Epithelial cell of proximal tubule (primary cell): Measurements from ENCODE around the gene GAS2L1. TPM values are rescaled to one million over a fixed set of nuclear protein-coding genes. Genes with fewer than 3 reads are reported as not detected.

ENCODE experiments used
- DNase-seq: peaks from one replicate; pipeline ENCODE4 v3.0.0-alpha.2; 2011; ENCODE audit warnings: low read depth
- H3K4me3 ChIP-seq: 2 replicates; pipeline ENCODE4 v1.5.1; 2011; ENCODE audit warnings: low read depth, mild to moderate bottlenecking, low read length
- total RNA-seq: library from RNA; depleted of rRNA; stranded (reverse); fragments of >200 nt; gene quantifications from 2 replicates; pipeline ENCODE4 v1.2.3, GENCODE V29; 2015
- TF ChIP-seq, protein P1 (sequence below): conservative IDR thresholded peaks from 2 replicates; pipeline ENCODE4 v1.5.1; 2012; ENCODE audit warnings: low read depth, mild to moderate bottlenecking, low read length

GAS2L1 gene
- 31.4 and 34.9 TPM in 2 replicates for total RNA-seq

DNA sequence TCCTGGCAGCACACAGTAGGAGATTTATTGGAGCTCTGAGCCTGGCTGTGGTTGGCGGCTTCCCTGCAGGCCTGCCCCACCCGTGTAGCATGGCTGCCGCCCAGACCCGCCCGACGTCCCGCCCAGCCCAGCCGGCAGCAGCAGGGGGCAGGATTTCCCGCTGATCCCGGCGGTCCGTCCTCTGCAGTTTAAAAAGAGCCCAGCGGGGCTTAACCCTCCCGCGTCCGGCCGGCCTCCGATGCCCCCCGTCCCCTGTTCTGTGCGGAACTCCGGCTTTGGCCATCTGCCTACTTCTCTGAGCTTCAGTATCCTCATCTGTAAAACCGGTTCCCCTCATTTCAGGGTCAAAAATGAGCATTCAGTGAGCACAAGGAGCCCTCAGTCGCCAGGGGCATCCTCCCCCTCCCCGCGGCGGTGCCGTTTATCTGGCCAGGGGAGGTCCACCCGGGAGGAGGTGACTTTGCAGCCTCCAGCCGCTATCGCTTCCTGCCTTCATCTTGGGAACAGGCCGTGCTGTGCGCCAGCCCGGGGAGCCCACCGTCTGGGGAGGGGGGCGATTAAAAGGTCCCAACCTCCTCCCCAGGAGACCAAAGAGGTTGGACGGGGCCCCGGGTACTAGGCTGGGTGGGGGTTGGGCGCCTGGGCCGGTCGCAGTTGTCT, at the start of gene GAS2L1:
Gene GAS2L1, plus strand, starts transcription at position 476 of the 660 bp plus-strand sequence. CDS start 1,456 bp downstream, outside the sequence.
- TF ChIP-seq, protein P1, sequence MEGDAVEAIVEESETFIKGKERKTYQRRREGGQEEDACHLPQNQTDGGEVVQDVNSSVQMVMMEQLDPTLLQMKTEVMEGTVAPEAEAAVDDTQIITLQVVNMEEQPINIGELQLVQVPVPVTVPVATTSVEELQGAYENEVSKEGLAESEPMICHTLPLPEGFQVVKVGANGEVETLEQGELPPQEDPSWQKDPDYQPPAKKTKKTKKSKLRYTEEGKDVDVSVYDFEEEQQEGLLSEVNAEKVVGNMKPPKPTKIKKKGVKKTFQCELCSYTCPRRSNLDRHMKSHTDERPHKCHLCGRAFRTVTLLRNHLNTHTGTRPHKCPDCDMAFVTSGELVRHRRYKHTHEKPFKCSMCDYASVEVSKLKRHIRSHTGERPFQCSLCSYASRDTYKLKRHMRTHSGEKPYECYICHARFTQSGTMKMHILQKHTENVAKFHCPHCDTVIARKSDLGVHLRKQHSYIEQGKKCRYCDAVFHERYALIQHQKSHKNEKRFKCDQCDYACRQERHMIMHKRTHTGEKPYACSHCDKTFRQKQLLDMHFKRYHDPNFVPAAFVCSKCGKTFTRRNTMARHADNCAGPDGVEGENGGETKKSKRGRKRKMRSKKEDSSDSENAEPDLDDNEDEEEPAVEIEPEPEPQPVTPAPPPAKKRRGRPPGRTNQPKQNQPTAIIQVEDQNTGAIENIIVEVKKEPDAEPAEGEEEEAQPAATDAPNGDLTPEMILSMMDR = peak; percentile 57
- peak within 1 kb of the TSS; percentile 92 for H3K4me3 ChIP-seq
- no peak for DNase-seq

DNA sequence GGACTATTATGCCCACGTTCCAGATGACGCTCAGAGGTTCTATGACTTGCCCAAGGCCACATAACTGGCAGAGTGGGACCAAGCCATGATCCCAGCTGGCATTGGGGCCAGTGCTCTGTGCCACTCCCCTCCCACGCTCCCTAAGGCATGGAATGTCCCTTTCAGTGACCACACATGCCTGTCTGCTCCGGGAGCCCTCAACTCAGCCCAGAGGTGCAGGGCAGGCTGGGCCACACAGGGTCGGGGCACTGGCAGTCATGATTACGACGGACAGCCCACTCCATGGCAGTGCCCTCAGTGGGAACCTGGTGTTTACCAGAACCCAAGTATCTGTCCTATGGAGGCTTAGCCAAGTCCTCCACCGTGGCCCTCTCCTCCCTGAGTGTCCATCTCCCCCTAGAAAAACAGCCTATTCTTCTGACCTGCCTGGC, 48.7 kb upstream of the GAS2L1 start:
- H3K4me3 ChIP-seq = no peak overlapping the region
- DNase-seq = no peak
- TF ChIP-seq, protein P1 = no peak

DNA sequence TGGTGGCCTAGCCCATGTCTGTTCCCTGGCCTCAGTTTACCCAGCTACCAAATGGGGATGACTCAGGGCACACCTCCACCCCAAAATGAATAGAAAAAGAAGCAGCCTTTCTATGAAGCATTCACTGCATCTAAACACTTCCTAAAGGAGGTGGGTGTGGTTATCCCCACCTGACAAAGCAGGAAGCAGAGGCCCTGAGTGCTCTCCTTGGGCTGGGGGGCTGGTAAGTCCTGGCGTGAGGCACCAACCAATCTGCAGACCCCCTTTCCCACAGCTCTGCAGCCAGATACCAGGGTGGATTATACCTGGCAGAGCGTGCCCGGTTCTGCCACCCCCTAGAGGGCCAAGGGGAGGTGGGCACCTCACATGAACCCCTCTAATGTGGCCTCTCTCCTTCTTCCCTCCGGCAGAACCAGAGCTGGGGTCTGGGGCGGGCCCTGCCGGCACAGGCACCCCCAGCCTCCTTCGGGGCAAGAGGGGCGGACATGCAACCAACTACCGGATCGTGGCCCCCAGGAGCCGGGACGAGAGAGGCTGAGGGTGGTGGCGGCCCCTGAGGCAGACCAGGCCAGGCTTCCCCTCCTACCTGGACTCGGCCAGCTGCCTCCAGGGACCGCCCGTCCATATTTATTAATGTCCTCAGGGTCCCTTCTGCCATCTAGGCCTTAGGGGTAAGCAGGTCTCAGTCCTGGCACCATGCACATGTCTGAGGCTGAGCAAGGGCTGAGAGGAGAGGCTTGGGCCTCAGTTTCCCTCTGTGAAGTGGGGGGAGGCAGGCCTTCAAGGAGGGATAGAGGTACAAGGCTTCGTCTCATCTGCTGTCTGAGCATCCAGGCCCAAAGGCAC, 47.8 kb upstream of the GAS2L1 start:
- TF ChIP-seq, protein P1 = no peak
- no peak for DNase-seq
- H3K4me3 ChIP-seq = no peak overlapping the region

DNA sequence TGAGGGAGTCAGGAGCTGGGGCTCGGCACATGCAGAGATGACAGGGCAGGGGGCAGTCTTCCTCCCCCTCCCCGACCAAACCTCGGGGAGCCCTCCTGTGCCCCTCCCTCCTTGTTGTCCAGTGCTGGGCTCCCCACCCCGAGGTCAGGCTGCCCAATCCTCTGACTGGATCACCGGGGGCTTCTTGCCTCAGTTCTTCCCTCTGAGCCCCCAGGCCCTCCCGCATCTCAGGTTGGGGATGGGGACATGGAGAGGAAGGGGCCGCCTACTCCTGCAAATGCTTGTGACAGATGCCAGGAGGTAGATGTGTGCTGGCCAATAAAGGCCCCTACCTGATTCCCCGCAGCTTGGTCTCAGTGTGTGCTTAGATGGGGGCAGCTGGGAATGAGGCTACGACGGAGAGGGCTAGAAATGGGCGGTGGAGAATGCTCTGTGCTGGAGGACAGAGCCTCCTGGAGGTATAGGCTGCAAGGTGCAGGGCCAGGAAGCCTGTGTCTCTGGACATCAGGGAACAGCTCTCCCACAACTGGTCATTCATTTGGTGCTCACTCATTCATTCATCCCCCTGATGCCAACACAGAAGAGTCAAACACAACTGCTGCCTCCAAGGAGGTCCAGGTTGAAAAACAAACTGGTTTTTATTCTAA, 47.1 kb upstream of the GAS2L1 start:
- TF ChIP-seq, protein P1 = no peak
- no peak overlapping the region for H3K4me3 ChIP-seq
- no peak for DNase-seq

DNA sequence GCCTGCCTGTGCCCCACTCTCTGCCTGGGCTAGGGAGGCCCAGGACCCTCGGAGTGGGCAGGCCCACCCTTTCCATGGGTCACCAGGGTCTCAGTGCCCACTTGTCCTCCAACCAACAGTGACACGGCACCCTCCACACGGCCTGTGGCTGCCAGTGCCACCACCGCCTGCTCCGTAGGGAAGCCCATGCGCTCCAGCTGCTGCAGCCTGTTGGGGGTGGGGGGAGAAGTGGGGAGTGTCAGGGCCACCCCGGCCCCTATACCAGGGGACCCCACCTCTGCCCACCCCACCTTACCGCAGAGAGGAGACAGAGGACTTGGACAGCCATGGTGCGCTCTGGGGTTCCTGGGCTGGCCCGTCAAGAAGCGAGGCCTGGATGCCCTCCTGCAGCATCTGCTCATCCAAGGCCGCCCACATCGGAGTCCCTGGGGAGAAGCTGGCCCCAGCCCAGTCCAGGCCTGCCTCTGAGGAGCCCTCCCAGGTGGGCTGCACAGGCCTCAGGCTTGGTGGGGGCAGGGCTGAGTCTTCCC, 46.4 kb upstream of the GAS2L1 start:
- TF ChIP-seq, protein P1 = no peak
- no peak overlapping the region for H3K4me3 ChIP-seq
- DNase-seq = no peak

DNA sequence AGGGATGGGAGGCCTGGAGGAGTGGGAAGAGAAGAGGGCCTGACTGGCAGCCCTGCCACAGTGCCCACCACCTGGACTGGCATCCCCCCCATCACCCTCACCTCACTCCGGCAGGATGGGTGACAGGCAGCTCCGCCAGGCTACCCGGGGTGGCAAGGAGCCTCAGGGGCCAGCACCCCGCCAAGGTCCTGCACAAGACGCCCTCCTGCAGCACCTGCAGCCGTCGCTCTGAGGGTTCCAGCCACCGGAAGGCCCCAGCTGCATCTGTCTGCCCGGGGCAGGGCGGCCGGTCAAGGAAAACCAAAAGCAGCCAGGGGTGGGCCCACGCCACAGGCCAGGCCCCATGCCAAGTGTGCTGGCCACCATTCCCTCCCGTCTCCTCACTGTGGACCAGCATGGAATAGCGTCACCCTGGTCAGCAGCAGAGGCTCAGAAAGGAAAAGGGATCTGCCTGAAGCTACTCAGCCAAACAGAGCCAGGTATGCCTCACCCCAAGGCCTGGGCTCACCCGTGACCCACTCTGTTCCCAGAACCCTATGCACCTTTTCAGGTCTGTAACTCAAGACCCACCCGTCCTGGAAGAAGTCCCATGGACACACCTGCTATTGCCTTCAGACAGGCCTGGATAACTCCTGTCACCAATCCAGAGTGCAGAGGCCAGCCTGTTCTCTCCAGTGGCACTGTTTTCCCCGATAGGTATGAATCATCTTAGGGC, 45.7 kb upstream of the GAS2L1 start:
- TF ChIP-seq, protein P1 = no peak
- H3K4me3 ChIP-seq = no peak overlapping the region

More for the DNA sequence above, 45.7 kb upstream of the GAS2L1 start:
- DNase-seq = no peak
